Measurements from ENCODE around the gene SIGLEC14.

SIGLEC14 gene

GRCh38 chr19:51664997-51665396, 18.4 kb upstream of the SIGLEC14 start (continued):
- no peak for TF ChIP-seq ZNF19 (tag by site-specific recombination; IDR thresholded peaks at IDR 0.05; ENCODE audit: low read depth)

- Histone ChIP-seq H3K4me3 (ENCODE audit: low read depth, low read length) (no peak overlapping the region), H3K27ac (ENCODE audit: extremely low read depth, low read depth, low read length) (no peak overlapping the region), H3K4me1 (ENCODE audit: control insufficient read depth, insufficient read depth, low read length) (no peaks in the 10 kb centered on the region), H3K9me3 (ENCODE audit: control insufficient read depth, insufficient read depth, low read depth, low read length) (no peaks in the 10 kb centered on the region), H3K36me3 (ENCODE audit: control insufficient read depth in 2 of 2, insufficient read depth in 1 of 2, low read length in 2 of 2) (no peaks in the 10 kb centered on the region)
- no peak for TF ChIP-seq ZFHX2 (tag by site-specific recombination; conservative IDR thresholded peaks at IDR 0.05)
- no peak for TF ChIP-seq ZNF707 (tag by site-specific recombination; IDR thresholded peaks at IDR 0.05)
- no peak for TF ChIP-seq ZNF26 (tag by site-specific recombination; IDR thresholded peaks at IDR 0.05)
- no peak for TF ChIP-seq ZNF221 (tag by site-specific recombination; IDR thresholded peaks at IDR 0.05; ENCODE audit: borderline replicate concordance)
- TF ChIP-seq YY1 (tag by site-specific recombination; IDR thresholded peaks at IDR 0.05): no peak
- no peak for TF ChIP-seq ZNF626 (tag by site-specific recombination; IDR thresholded peaks at IDR 0.05)
- no peak for TF ChIP-seq ZFP3 (tag by site-specific recombination; IDR thresholded peaks at IDR 0.05; ENCODE audit: low read depth)
- no peak for TF ChIP-seq ZBTB21 (tag by site-specific recombination; IDR thresholded peaks at IDR 0.05)
- no peak for TF ChIP-seq ZNF335 (tag by site-specific recombination; conservative IDR thresholded peaks at IDR 0.05)
- no peak for TF ChIP-seq ZNF37A (tag by site-specific recombination; IDR thresholded peaks at IDR 0.05)
- TF ChIP-seq ZNF660 (tag by site-specific recombination; IDR thresholded peaks at IDR 0.05): no peak
- no peak for TF ChIP-seq KLF9 (tag by site-specific recombination; IDR thresholded peaks at IDR 0.05; ENCODE audit: low read depth)
- TF ChIP-seq ZNF292 (tag by site-specific recombination; IDR thresholded peaks at IDR 0.05; ENCODE audit: borderline replicate concordance, low read depth): no peak
- no peak for TF ChIP-seq ZNF776 (tag by site-specific recombination; IDR thresholded peaks at IDR 0.05; ENCODE audit: borderline replicate concordance)
- TF ChIP-seq ZBTB1 (tag by site-specific recombination; IDR thresholded peaks at IDR 0.05): no peak
- TF ChIP-seq ZNF140 (tag by site-specific recombination; IDR thresholded peaks at IDR 0.05): no peak
- TF ChIP-seq GLIS2 (tag by site-specific recombination; IDR thresholded peaks at IDR 0.05): no peak
- POLR2A ChIA-PET: no interaction called here
- CTCF ChIA-PET: interaction anchor here (0.7 to 0.9 kb wide), 2 partner anchors 11 to 345 kb away, joined by 3 read pairs; no protein-coding TSS in a partner anchor
Measured at GRCh38 chr19:51664131-51664530, 17.5 kb upstream of the SIGLEC14 start.

- TF ChIP-seq GLI2 (tag by site-specific recombination; IDR thresholded peaks at IDR 0.05; ENCODE audit: borderline replicate concordance, low read depth) (no peak), ZNF112 (tag by site-specific recombination; IDR thresholded peaks at IDR 0.05) (no peak), EGR2 (tag by site-specific recombination; IDR thresholded peaks at IDR 0.05; ENCODE audit: low read depth) (no peak), ZNF350 (tag by site-specific recombination; IDR thresholded peaks at IDR 0.05) (no peak), ZNF544 (tag by site-specific recombination; IDR thresholded peaks at IDR 0.05) (no peak), KLF9 (tag by site-specific recombination; IDR thresholded peaks at IDR 0.05; ENCODE audit: low read depth) (no peak), ZNF654 (tag by site-specific recombination; IDR thresholded peaks at IDR 0.05; ENCODE audit: low read depth) (no peak), SALL2 (tag by site-specific recombination; IDR thresholded peaks at IDR 0.05; ENCODE audit: borderline replicate concordance) (no peak), ZNF843 (tag by site-specific recombination; IDR thresholded peaks at IDR 0.05) (no peak), ZNF175 (tag by site-specific recombination; IDR thresholded peaks at IDR 0.05) (no peak), ZNF133 (tag by site-specific recombination; IDR thresholded peaks at IDR 0.05) (no peak), ZEB2 (tag by site-specific recombination; IDR thresholded peaks at IDR 0.05) (no peak), ZNF311 (tag by site-specific recombination; IDR thresholded peaks at IDR 0.05; ENCODE audit: borderline replicate concordance) (no peak)
- Histone ChIP-seq H3K9me3 (ENCODE audit: control insufficient read depth, insufficient read depth, low read depth, low read length) (no peaks in the 10 kb centered on the region), H3K27ac (ENCODE audit: extremely low read depth, low read depth, low read length) (no peak overlapping the region), H3K4me3 (ENCODE audit: low read depth, low read length) (no peak overlapping the region), H3K4me1 (ENCODE audit: control insufficient read depth, insufficient read depth, low read length) (no peaks in the 10 kb centered on the region), H3K36me3 (ENCODE audit: control insufficient read depth in 2 of 2, insufficient read depth in 1 of 2, low read length in 2 of 2) (no peaks in the 10 kb centered on the region)
- ChIA-PET CTCF (interaction anchor here (0.7 to 8.0 kb wide), 3 partner anchors 15 to 345 kb away, joined by 3 to 114 read pairs (median 4); no protein-coding TSS in a partner anchor), POLR2A (no interaction called here)
Measured at GRCh38 chr19:51663650-51664049, 17.0 kb upstream of the SIGLEC14 start.

Data from HEK293 (cell line).